Gastrocnemius medialis (tissue), 4 donors: ENCODE measurements around the gene PSMD11.

Experiments used
- CTCF ChIP-seq, 5 experiments: fragments of 450-650 bp in 3 of 5; fragments of 200-600 bp in 2 of 5; sonication (generic) in 2 of 5; IDR thresholded peaks in 4 of 5; conservative IDR thresholded peaks in 1 of 5; 1 replicate in 4 of 5; 2 replicates in 1 of 5; pipeline ENCODE4 v1.5.1; 2016 to 2019; ENCODE audit warnings: antibody characterized with exemption in 5 of 5, mild to moderate bottlenecking in 3 of 5, moderate library complexity in 3 of 5
- POLR2A ChIP-seq, 2 donors: fragments of 450-650 bp; IDR thresholded peaks; one replicate each; pipeline ENCODE4 v1.6.1; 2017; ENCODE audit warnings: antibody characterized with exemption in 2 of 2, mild to moderate bottlenecking in 2 of 2, moderate library complexity in 2 of 2

- TF ChIP-seq CTCF (IDR thresholded peaks at IDR 0.05 in 4 of 5, conservative IDR thresholded peaks at IDR 0.05 in 1 of 5) (no peak), POLR2A (IDR thresholded peaks at IDR 0.05) (no peak)
Measured at GRCh38 chr17:32458371-32458770, 14.1 kb downstream of the PSMD11 start.
